Activated CD4-positive, CD25-positive, alpha-beta regulatory T cell treated with anti-CD3 and anti-CD28 coated beads, Interleukin-2, amount 50 U/mL, for 72 hours (primary cell): ENCODE measurements around the gene CLCN1.
"Not testable (repeated sequence)": the region's sequence is repeated elsewhere in the genome, so short reads cannot be mapped to it uniquely, and the experiment has no call there.

Experiments
- DNase-seq: peaks from one replicate; pipeline ENCODE4 v3.0.0; 2021

CLCN1 gene

GRCh38 chr7:143315776-143316175 is at the start of gene CLCN1:
Gene CLCN1 (plus strand): TSS chr7:143316111. CDS start chr7:143316213, 102 bp downstream.
- no peak for DNase-seq

GRCh38 chr7:143269251-143269650 is 46.7 kb upstream of the CLCN1 start:
- no peak for DNase-seq

DNA sequence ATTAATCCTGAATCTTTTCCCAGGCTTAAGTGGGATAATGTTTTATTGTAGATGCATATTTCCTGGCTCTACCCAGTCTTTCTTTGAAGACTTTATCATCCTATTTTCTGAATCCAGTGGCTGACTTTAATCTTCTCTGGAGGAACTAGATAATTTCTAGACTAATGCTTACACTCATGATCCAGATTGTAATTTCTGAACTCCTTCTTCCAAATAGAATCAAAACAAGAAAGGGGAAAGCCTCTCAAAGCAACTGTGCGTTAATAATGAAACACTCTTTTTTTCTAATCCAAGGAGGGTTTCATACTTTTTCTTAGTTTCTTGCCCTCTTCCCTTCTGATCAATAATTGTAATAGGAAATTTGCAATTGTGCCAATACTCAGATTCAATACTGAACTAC is 44.7 kb upstream of the CLCN1 start:
- DNase-seq, result no peak

- DNase-seq, result no peak
Measured at GRCh38 chr7:143272871-143273270, 43.0 kb upstream of the CLCN1 start.

GRCh38 chr7:143279186-143280098 is 36.5 kb upstream of the CLCN1 start:
- DNase-seq, result no peak

DNA sequence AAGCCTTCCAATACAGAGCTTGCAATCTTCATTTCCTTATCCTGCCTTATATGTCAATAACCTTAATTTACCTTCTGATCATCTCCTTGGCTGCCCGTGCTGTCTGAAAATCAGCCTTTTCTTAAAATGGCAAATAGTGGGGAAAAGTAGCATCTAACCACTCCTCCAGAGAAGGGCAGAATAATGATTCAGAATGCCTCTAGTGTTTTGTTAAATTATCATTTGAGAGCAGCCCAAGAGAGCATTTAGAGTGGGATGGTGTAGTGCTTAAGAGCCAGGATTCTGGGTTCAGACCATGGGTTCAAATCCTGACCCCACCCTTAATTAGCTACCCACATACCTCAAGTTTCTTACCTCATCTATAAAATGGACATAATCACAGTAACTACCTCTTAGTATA is 35.8 kb upstream of the CLCN1 start:
- no peak for DNase-seq

GRCh38 chr7:143280566-143280965 is 35.3 kb upstream of the CLCN1 start:
- no peak for DNase-seq

DNA sequence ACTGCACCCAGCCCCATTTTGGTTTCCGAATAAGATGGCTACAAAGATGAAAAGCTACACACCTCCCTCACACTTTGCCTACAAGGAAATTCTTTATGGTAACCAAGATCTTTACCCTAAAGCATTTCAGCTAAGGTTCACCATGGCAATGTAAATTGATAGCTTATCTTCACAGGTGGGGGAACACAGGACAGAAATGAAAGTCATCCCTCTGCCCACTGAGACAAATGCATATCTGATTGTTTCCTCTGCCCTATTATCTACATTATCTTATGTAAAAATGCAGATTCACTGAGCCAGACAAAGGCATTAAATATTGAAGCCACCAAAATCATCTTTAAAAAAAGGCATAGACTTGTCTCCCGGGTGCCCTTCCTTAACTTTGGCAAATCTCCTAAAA is 34.4 kb upstream of the CLCN1 start:
- DNase-seq, result no peak

GRCh38 chr7:143282124-143282523 is 33.8 kb upstream of the CLCN1 start:
- DNase-seq, result no peak

- DNase-seq, result no peak
Measured at GRCh38 chr7:143283381-143283780, 32.5 kb upstream of the CLCN1 start.

- DNase-seq, result no peak
Measured at GRCh38 chr7:143284591-143285469, 31.1 kb upstream of the CLCN1 start, which contains the start of gene TMEM139. Gene TMEM139 (plus strand): TSS chr7:143284958. CDS start chr7:143285958, 1,000 bp downstream.

- DNase-seq, result no peak
Measured at GRCh38 chr7:143285470-143285778, 30.5 kb upstream of the CLCN1 start.

DNA sequence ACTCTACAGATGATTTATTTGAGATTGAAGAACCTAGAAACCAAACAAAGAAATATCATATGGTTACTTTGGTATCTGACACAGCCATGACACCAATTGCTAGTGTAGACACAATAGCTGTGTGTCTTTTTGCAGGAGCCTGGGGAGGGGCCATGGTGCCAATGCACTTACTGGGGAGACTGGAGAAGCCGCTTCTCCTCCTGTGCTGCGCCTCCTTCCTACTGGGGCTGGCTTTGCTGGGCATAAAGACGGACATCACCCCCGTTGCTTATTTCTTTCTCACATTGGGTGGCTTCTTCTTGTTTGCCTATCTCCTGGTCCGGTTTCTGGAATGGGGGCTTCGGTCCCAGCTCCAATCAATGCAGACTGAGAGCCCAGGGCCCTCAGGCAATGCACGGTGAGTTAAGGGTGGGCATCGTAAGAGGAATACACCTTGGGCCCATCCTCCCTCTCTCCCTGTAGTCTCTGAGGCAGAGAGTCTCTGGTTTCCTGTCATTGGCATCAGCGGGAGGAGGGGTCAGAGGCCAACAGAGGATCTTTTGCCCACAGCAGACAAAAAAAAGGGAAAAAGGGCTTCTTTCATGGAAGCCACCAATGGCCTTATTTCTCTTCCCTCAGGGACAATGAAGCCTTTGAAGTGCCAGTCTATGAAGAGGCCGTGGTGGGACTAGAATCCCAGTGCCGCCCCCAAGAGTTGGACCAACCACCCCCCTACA is 29.9 kb upstream of the CLCN1 start:
- no peak for DNase-seq

DNA sequence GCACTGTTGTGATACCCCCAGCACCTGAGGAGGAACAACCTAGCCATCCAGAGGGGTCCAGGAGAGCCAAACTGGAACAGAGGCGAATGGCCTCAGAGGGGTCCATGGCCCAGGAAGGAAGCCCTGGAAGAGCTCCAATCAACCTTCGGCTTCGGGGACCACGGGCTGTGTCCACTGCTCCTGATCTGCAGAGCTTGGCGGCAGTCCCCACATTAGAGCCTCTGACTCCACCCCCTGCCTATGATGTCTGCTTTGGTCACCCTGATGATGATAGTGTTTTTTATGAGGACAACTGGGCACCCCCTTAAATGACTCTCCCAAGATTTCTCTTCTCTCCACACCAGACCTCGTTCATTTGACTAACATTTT is 29.4 kb upstream of the CLCN1 start:
- no peak for DNase-seq

- DNase-seq, result no peak
Measured at GRCh38 chr7:143287339-143287934, 28.5 kb upstream of the CLCN1 start.

GRCh38 chr7:143287935-143288826 is 27.7 kb upstream of the CLCN1 start, which contains the start of gene CASP2:
Gene CASP2 (plus strand): TSS chr7:143288351. CDS start chr7:143288456, 105 bp downstream.
- DNase-seq, result peak; percentile 98

DNA sequence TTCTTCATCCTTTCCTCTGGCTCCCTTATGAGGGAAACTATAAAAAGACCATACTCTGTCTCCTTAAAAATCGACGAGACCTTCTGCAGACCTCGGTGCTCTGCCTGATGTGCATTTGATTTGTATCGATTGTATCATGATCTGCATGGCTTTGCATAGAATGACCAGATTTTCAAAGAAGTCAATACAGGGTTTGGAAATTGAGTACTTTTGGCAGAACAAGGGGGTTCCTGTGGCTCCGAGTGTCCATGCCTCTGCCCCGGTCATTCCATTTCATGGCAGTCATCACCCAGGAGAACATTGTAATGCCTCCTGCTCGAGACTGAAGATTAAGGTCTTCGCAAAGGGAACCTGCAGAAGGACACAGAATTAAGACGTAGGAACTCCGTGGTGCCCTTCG is 27.1 kb upstream of the CLCN1 start:
- no peak for DNase-seq

- no peak for DNase-seq
Measured at GRCh38 chr7:143289421-143289820, 26.5 kb upstream of the CLCN1 start.

DNA sequence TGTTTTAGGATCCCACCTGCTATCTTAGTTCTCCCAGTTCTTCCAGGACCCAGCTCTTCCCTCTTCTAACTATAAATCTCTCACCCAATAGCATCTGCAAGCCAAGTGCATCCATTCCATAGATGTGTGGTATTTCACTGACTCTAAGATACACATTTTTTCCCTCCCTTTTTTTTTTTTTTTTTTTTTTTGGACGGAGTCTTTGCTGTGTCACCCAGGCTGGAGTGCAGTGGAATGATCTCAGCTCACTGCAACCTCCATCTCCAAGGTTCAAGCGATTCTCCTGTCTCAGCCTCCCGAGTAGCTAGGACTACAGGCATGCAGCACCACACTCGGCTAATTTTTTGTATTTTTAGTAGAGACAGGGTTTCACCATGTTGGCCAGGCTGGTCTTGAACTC is 26.0 kb upstream of the CLCN1 start:
- DNase-seq, result not testable (repeated sequence)

GRCh38 chr7:143290293-143290692 is 25.6 kb upstream of the CLCN1 start:
- no peak for DNase-seq

GRCh38 chr7:143292876-143293275 is 23.0 kb upstream of the CLCN1 start:
- DNase-seq, result no peak

- DNase-seq, result no peak
Measured at GRCh38 chr7:143295870-143296269, 20.0 kb upstream of the CLCN1 start.
